ENCODE data around the gene RBBP8NL. TPM values are rescaled to one million over a fixed set of nuclear protein-coding genes. Genes with fewer than 3 reads are reported as not detected.

The RBBP8NL gene
- total and polyA plus RNA-seq, 4 donors = not detected

GRCh38 chr20:62404761-62405107, 22.6 kb downstream of the RBBP8NL start:
- DNase-seq (ENCODE audit: low read depth in 4 of 6, low spot score in 6 of 6) = no peak
- Histone ChIP-seq H3K9me3 (ENCODE audit: control insufficient read depth, insufficient read depth, low read length) (no peaks in the 10 kb centered on the region), H3K4me1 (ENCODE audit: control insufficient read depth, insufficient read depth, low read length) (peaks cover 41% of the 10 kb centered on the region), H3K27me3 (ENCODE audit: control insufficient read depth, insufficient read depth, low read length) (no peaks in the 10 kb centered on the region), H3K27ac (ENCODE audit: low read depth, low read length) (no peak overlapping the region), H3K36me3 (ENCODE audit: control insufficient read depth, insufficient read depth, low read length) (peaks cover 61% of the 10 kb centered on the region), H3K4me3 (ENCODE audit: low read depth, low read length) (no peak overlapping the region)
- WGBS (ENCODE audit: insufficient coverage) = 94% methylated on average over 12 of the region's 12 CpGs

GRCh38 chr20:62404112-62404665, 23.1 kb downstream of the RBBP8NL start:
- WGBS (ENCODE audit: insufficient coverage) = 94% methylated on average over 9 of the region's 9 CpGs
- H3K4me3 ChIP-seq (ENCODE audit: low read depth, low read length) = no peak overlapping the region

GRCh38 chr20:62403331-62403730, 24.0 kb downstream of the RBBP8NL start:
- H3K9me3 ChIP-seq (ENCODE audit: control insufficient read depth, insufficient read depth, low read length) = no peaks in the 10 kb centered on the region
- no peak overlapping the region for H3K4me3 ChIP-seq (ENCODE audit: low read depth, low read length)
- WGBS (ENCODE audit: insufficient coverage) = 91% methylated on average over 13 of the region's 13 CpGs
- no peaks in the 10 kb centered on the region for H3K27me3 ChIP-seq (ENCODE audit: control insufficient read depth, insufficient read depth, low read length)
- H3K36me3 ChIP-seq (ENCODE audit: control insufficient read depth, insufficient read depth, low read length) = peaks cover 68% of the 10 kb centered on the region
- DNase-seq (ENCODE audit: low read depth in 4 of 6, low spot score in 6 of 6) = no peak
- H3K4me1 ChIP-seq (ENCODE audit: control insufficient read depth, insufficient read depth, low read length) = peaks cover 37% of the 10 kb centered on the region
- no peak overlapping the region for H3K27ac ChIP-seq (ENCODE audit: low read depth, low read length)

More at GRCh38 chr20:62404112-62404665, 23.1 kb downstream of the RBBP8NL start:
- Histone ChIP-seq H3K27me3 (ENCODE audit: control insufficient read depth, insufficient read depth, low read length) (no peaks in the 10 kb centered on the region), H3K36me3 (ENCODE audit: control insufficient read depth, insufficient read depth, low read length) (peaks cover 64% of the 10 kb centered on the region), H3K27ac (ENCODE audit: low read depth, low read length) (no peak overlapping the region), H3K4me1 (ENCODE audit: control insufficient read depth, insufficient read depth, low read length) (peaks cover 38% of the 10 kb centered on the region), H3K9me3 (ENCODE audit: control insufficient read depth, insufficient read depth, low read length) (no peaks in the 10 kb centered on the region)
- DNase-seq (ENCODE audit: low read depth in 4 of 6, low spot score in 6 of 6) = no peak

GRCh38 chr20:62402456-62403150, 24.7 kb downstream of the RBBP8NL start:
- Histone ChIP-seq H3K4me3 (ENCODE audit: low read depth, low read length) (no peak overlapping the region), H3K27ac (ENCODE audit: low read depth, low read length) (no peak overlapping the region), H3K36me3 (ENCODE audit: control insufficient read depth, insufficient read depth, low read length) (peaks cover 75% of the 10 kb centered on the region), H3K4me1 (ENCODE audit: control insufficient read depth, insufficient read depth, low read length) (peaks cover 29% of the 10 kb centered on the region), H3K9me3 (ENCODE audit: control insufficient read depth, insufficient read depth, low read length) (no peaks in the 10 kb centered on the region), H3K27me3 (ENCODE audit: control insufficient read depth, insufficient read depth, low read length) (no peaks in the 10 kb centered on the region)
- peak in 1 of 6 donors; percentile 4 for DNase-seq (ENCODE audit: low read depth in 4 of 6, low spot score in 6 of 6)
- 91% methylated on average over 21 of the region's 23 CpGs for WGBS (ENCODE audit: insufficient coverage)

GRCh38 chr20:62401331-62401779, 26.0 kb downstream of the RBBP8NL start:
- no peak for DNase-seq (ENCODE audit: low read depth in 4 of 6, low spot score in 6 of 6)
- H3K4me3 ChIP-seq (ENCODE audit: low read depth, low read length) = no peak overlapping the region
- peaks cover 88% of the 10 kb centered on the region for H3K36me3 ChIP-seq (ENCODE audit: control insufficient read depth, insufficient read depth, low read length)
- WGBS (ENCODE audit: insufficient coverage) = 80% methylated on average over 21 of the region's 21 CpGs
- no peaks in the 10 kb centered on the region for H3K9me3 ChIP-seq (ENCODE audit: control insufficient read depth, insufficient read depth, low read length)
- no peak overlapping the region for H3K27ac ChIP-seq (ENCODE audit: low read depth, low read length)
- H3K4me1 ChIP-seq (ENCODE audit: control insufficient read depth, insufficient read depth, low read length) = peaks cover 21% of the 10 kb centered on the region
- no peaks in the 10 kb centered on the region for H3K27me3 ChIP-seq (ENCODE audit: control insufficient read depth, insufficient read depth, low read length)

GRCh38 chr20:62400541-62400940, 26.8 kb downstream of the RBBP8NL start:
- WGBS (ENCODE audit: insufficient coverage) = 87% methylated on average over 10 of the region's 10 CpGs
- Histone ChIP-seq H3K4me1 (ENCODE audit: control insufficient read depth, insufficient read depth, low read length) (peaks cover 13% of the 10 kb centered on the region), H3K36me3 (ENCODE audit: control insufficient read depth, insufficient read depth, low read length) (peaks cover 91% of the 10 kb centered on the region), H3K4me3 (ENCODE audit: low read depth, low read length) (no peak overlapping the region), H3K27ac (ENCODE audit: low read depth, low read length) (no peak overlapping the region), H3K27me3 (ENCODE audit: control insufficient read depth, insufficient read depth, low read length) (no peaks in the 10 kb centered on the region), H3K9me3 (ENCODE audit: control insufficient read depth, insufficient read depth, low read length) (no peaks in the 10 kb centered on the region)
- DNase-seq (ENCODE audit: low read depth in 4 of 6, low spot score in 6 of 6) = no peak

GRCh38 chr20:62400021-62400420, 27.3 kb downstream of the RBBP8NL start:
- 80% methylated on average over 7 of the region's 7 CpGs for WGBS (ENCODE audit: insufficient coverage)
- H3K4me3 ChIP-seq (ENCODE audit: low read depth, low read length) = no peak overlapping the region
- H3K27ac ChIP-seq (ENCODE audit: low read depth, low read length) = no peak overlapping the region
- no peaks in the 10 kb centered on the region for H3K27me3 ChIP-seq (ENCODE audit: control insufficient read depth, insufficient read depth, low read length)
- DNase-seq (ENCODE audit: low read depth in 4 of 6, low spot score in 6 of 6) = no peak
- H3K36me3 ChIP-seq (ENCODE audit: control insufficient read depth, insufficient read depth, low read length) = peaks cover 91% of the 10 kb centered on the region
- no peaks in the 10 kb centered on the region for H3K9me3 ChIP-seq (ENCODE audit: control insufficient read depth, insufficient read depth, low read length)
- peaks cover 8% of the 10 kb centered on the region for H3K4me1 ChIP-seq (ENCODE audit: control insufficient read depth, insufficient read depth, low read length)

GRCh38 chr20:62398120-62398821, 29.1 kb downstream of the RBBP8NL start:
- Histone ChIP-seq H3K4me1 (ENCODE audit: control insufficient read depth, insufficient read depth, low read length) (no peaks in the 10 kb centered on the region), H3K27ac (ENCODE audit: low read depth, low read length) (no peak overlapping the region), H3K36me3 (ENCODE audit: control insufficient read depth, insufficient read depth, low read length) (peaks cover 92% of the 10 kb centered on the region), H3K9me3 (ENCODE audit: control insufficient read depth, insufficient read depth, low read length) (no peaks in the 10 kb centered on the region), H3K27me3 (ENCODE audit: control insufficient read depth, insufficient read depth, low read length) (no peaks in the 10 kb centered on the region), H3K4me3 (ENCODE audit: low read depth, low read length) (no peak overlapping the region)
- no peak for DNase-seq (ENCODE audit: low read depth in 4 of 6, low spot score in 6 of 6)
- 94% methylated on average over 17 of the region's 19 CpGs for WGBS (ENCODE audit: insufficient coverage)

- no peak for DNase-seq (ENCODE audit: low read depth in 4 of 6, low spot score in 6 of 6)
Measured at GRCh38 chr20:62396367-62397239, 30.7 kb downstream of the RBBP8NL start.

More at GRCh38 chr20:62396367-62397239, 30.7 kb downstream of the RBBP8NL start:
- Histone ChIP-seq H3K27me3 (ENCODE audit: control insufficient read depth, insufficient read depth, low read length) (no peaks in the 10 kb centered on the region), H3K9me3 (ENCODE audit: control insufficient read depth, insufficient read depth, low read length) (no peaks in the 10 kb centered on the region), H3K27ac (ENCODE audit: low read depth, low read length) (no peak overlapping the region), H3K4me3 (ENCODE audit: low read depth, low read length) (no peak overlapping the region), H3K36me3 (ENCODE audit: control insufficient read depth, insufficient read depth, low read length) (peaks cover 92% of the 10 kb centered on the region), H3K4me1 (ENCODE audit: control insufficient read depth, insufficient read depth, low read length) (no peaks in the 10 kb centered on the region)
- WGBS (ENCODE audit: insufficient coverage) = 91% methylated on average over 35 of the region's 35 CpGs
